ENCODE results near the gene USP30.

Gene USP30

GRCh38 chr12:109130297-109131153, 78.1 kb downstream of the USP30 start:
- no peak for DNase-seq

DNA sequence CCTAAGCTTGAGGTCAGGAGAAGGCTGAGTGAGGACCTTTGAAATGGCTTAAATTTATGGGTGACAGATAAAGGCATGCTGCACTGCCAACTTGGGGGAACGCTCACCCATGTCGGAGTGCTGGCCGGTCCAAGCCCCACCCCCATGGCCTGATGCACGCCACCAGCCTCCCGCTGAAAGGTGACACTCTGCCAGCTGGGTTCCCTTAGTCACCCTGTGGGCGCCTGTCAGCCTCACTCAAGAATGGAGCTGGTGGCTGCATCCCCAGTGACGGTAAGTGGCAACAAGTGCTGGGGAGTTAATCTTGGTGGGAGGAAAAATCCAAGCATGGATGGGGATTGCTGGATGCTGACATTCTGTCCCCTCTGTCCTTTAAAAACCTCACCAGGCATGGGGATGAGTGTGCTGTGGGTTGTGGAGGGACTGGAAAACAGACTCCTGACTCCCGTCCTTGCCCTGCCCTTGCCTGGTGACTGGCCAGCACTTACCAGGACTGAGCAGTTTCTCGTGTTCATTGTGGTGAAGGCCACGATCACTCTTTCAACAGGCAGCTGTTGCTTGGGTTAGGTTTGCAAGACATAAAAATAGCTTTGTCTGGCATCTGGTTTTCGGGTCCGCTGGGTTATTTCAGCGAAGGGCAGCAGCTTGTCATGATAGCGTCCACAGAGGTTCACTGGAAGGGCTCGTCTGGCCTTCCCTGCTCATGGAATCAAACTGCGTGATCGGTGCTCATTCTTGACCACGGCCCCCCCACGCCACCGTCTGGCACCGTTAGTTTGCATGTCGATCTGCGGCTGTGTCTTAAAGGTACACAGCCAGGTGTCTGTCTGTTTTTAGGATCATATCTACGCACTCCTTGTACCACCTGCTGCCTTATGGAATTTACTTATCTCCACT, 79.0 kb downstream of the USP30 start:
- DNase-seq: no peak

- DNase-seq: no peak
These were observed 82.0 kb downstream of the USP30 start for GRCh38 chr12:109134186-109134917.

DNA sequence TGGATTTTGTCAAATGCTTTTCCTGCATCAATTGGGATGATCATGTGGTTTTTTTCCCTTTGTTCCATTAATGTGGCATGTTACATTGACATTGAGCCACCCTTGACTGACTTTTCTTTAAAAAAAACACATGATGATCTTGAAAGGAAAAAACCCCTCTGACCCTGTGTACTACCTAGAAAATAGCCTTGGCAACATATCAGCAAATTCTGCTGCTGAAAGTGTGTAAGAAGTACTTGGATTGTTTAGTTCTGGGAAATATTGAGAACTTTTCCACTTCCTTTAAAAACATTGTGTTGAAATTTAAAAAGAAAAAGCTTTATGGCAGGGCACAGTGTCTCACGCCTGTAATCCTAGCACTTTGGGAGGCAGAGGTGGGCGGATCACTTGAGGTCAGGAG, 84.7 kb downstream of the USP30 start:
- no peak for DNase-seq

All from NCI-H1436 treated with DMSO at 0.1 percent for 48 hours (cell line).